ENCODE results near the gene HOPX. TPM values are rescaled to one million over a fixed set of nuclear protein-coding genes. Genes with fewer than 3 reads are reported as not detected.

HOPX gene
- total RNA-seq, 3 donors from 2014 or later: 27.3 to 121 (median 95.5) TPM

GRCh38 chr4:56655209-56655626 lies 25.9 kb downstream of the HOPX start:
- Mint-ChIP-seq H3K9me3 (no peaks in the 10 kb centered on the region), H3K4me3 (peak overlapping the region; percentile 93), H3K27me3 (ENCODE audit: low read depth) (peaks cover 34% of the 10 kb centered on the region), H3K4me1 (ENCODE audit: low read depth) (peaks cover 68% of the 10 kb centered on the region), H3K36me3 (ENCODE audit: insufficient read depth) (peaks cover 6% of the 10 kb centered on the region)
- DNase-seq (peak; percentile 9), ATAC-seq (peak in 1 of 2 donors; percentile 12)

GRCh38 chr4:56654238-56654632 lies 26.9 kb downstream of the HOPX start:
- H3K27me3 Mint-ChIP-seq (ENCODE audit: low read depth): peaks cover 31% of the 10 kb centered on the region
- peaks cover 78% of the 10 kb centered on the region for H3K4me1 Mint-ChIP-seq (ENCODE audit: low read depth)
- H3K4me3 Mint-ChIP-seq: peak overlapping the region; percentile 93
- H3K9me3 Mint-ChIP-seq: no peaks in the 10 kb centered on the region
- no peak for ATAC-seq
- H3K36me3 Mint-ChIP-seq (ENCODE audit: insufficient read depth): peaks cover 9% of the 10 kb centered on the region
- no peak for DNase-seq

GRCh38 chr4:56653461-56654237 lies 27.4 kb downstream of the HOPX start:
- H3K4me1 Mint-ChIP-seq (ENCODE audit: low read depth): peaks cover 84% of the 10 kb centered on the region
- peak in 1 of 2 donors; percentile 11 for ATAC-seq
- peaks cover 12% of the 10 kb centered on the region for H3K36me3 Mint-ChIP-seq (ENCODE audit: insufficient read depth)
- no peak for DNase-seq
- H3K4me3 Mint-ChIP-seq: peak overlapping the region; percentile 93
- peaks cover 4% of the 10 kb centered on the region for H3K9me3 Mint-ChIP-seq
- H3K27me3 Mint-ChIP-seq (ENCODE audit: low read depth): peaks cover 28% of the 10 kb centered on the region

- Mint-ChIP-seq H3K27me3 (ENCODE audit: low read depth) (peaks cover 15% of the 10 kb centered on the region), H3K9me3 (peaks cover 4% of the 10 kb centered on the region), H3K36me3 (ENCODE audit: insufficient read depth) (peaks cover 18% of the 10 kb centered on the region), H3K4me1 (ENCODE audit: low read depth) (peaks cover 84% of the 10 kb centered on the region), H3K4me3 (peak overlapping the region; percentile 35)
- ATAC-seq (no peak), DNase-seq (no peak)
Measured at GRCh38 chr4:56652196-56652595, 28.9 kb downstream of the HOPX start.

GRCh38 chr4:56651056-56651350 lies 30.1 kb downstream of the HOPX start:
- peaks cover 78% of the 10 kb centered on the region for H3K4me1 Mint-ChIP-seq (ENCODE audit: low read depth)
- ATAC-seq: no peak
- no peak for DNase-seq
- H3K27me3 Mint-ChIP-seq (ENCODE audit: low read depth): peaks cover 8% of the 10 kb centered on the region
- peaks cover 11% of the 10 kb centered on the region for H3K9me3 Mint-ChIP-seq
- H3K4me3 Mint-ChIP-seq: peak overlapping the region; percentile 9
- H3K36me3 Mint-ChIP-seq (ENCODE audit: insufficient read depth): peaks cover 22% of the 10 kb centered on the region

GRCh38 chr4:56650262-56651055 lies 30.6 kb downstream of the HOPX start:
- Mint-ChIP-seq H3K36me3 (ENCODE audit: insufficient read depth) (peaks cover 24% of the 10 kb centered on the region), H3K4me1 (ENCODE audit: low read depth) (peaks cover 80% of the 10 kb centered on the region), H3K4me3 (peak overlapping the region; percentile 32), H3K9me3 (peaks cover 13% of the 10 kb centered on the region), H3K27me3 (ENCODE audit: low read depth) (peaks cover 8% of the 10 kb centered on the region)
- ATAC-seq: peak; percentile 73 to 74
- no peak for DNase-seq

- ATAC-seq (no peak), DNase-seq (no peak)
- H3K9me3 Mint-ChIP-seq: peaks cover 13% of the 10 kb centered on the region
- H3K4me3 Mint-ChIP-seq: peak overlapping the region; percentile 32
- peaks cover 72% of the 10 kb centered on the region for H3K4me1 Mint-ChIP-seq (ENCODE audit: low read depth)
- peaks cover 2% of the 10 kb centered on the region for H3K27me3 Mint-ChIP-seq (ENCODE audit: low read depth)
- peaks cover 24% of the 10 kb centered on the region for H3K36me3 Mint-ChIP-seq (ENCODE audit: insufficient read depth)
Measured at GRCh38 chr4:56649445-56650261, 31.4 kb downstream of the HOPX start.

- DNase-seq: no peak
- Mint-ChIP-seq H3K36me3 (ENCODE audit: insufficient read depth) (peaks cover 19% of the 10 kb centered on the region), H3K4me3 (no peak overlapping the region), H3K27me3 (ENCODE audit: low read depth) (no peaks in the 10 kb centered on the region), H3K9me3 (peaks cover 13% of the 10 kb centered on the region), H3K4me1 (ENCODE audit: low read depth) (peaks cover 64% of the 10 kb centered on the region)
- ATAC-seq: no peak
Measured at GRCh38 chr4:56648824-56649151, 32.3 kb downstream of the HOPX start.

GRCh38 chr4:56648021-56648823 lies 32.9 kb downstream of the HOPX start:
- peaks cover 19% of the 10 kb centered on the region for H3K36me3 Mint-ChIP-seq (ENCODE audit: insufficient read depth)
- H3K4me3 Mint-ChIP-seq: no peak overlapping the region
- peak; percentile 19 to 30 for ATAC-seq
- no peaks in the 10 kb centered on the region for H3K27me3 Mint-ChIP-seq (ENCODE audit: low read depth)
- DNase-seq: no peak
- peaks cover 58% of the 10 kb centered on the region for H3K4me1 Mint-ChIP-seq (ENCODE audit: low read depth)
- H3K9me3 Mint-ChIP-seq: peaks cover 13% of the 10 kb centered on the region

GRCh38 chr4:56646341-56646740 lies 34.8 kb downstream of the HOPX start:
- H3K27me3 Mint-ChIP-seq (ENCODE audit: low read depth): no peaks in the 10 kb centered on the region
- ATAC-seq (no peak), DNase-seq (no peak)
- peaks cover 47% of the 10 kb centered on the region for H3K4me1 Mint-ChIP-seq (ENCODE audit: low read depth)
- peaks cover 13% of the 10 kb centered on the region for H3K9me3 Mint-ChIP-seq
- H3K36me3 Mint-ChIP-seq (ENCODE audit: insufficient read depth): peaks cover 19% of the 10 kb centered on the region
- no peak overlapping the region for H3K4me3 Mint-ChIP-seq

GRCh38 chr4:56643596-56643995 lies 37.5 kb downstream of the HOPX start:
- Mint-ChIP-seq H3K4me3 (no peak overlapping the region), H3K27me3 (ENCODE audit: low read depth) (no peaks in the 10 kb centered on the region), H3K36me3 (ENCODE audit: insufficient read depth) (peaks cover 12% of the 10 kb centered on the region), H3K4me1 (ENCODE audit: low read depth) (peaks cover 35% of the 10 kb centered on the region), H3K9me3 (peaks cover 9% of the 10 kb centered on the region)
- DNase-seq: no peak
- no peak for ATAC-seq

- Mint-ChIP-seq H3K27me3 (ENCODE audit: low read depth) (no peaks in the 10 kb centered on the region), H3K9me3 (peaks cover 8% of the 10 kb centered on the region), H3K36me3 (ENCODE audit: insufficient read depth) (peaks cover 5% of the 10 kb centered on the region), H3K4me1 (ENCODE audit: low read depth) (peaks cover 26% of the 10 kb centered on the region), H3K4me3 (no peak overlapping the region)
- ATAC-seq: peak; percentile 61 to 82
- DNase-seq: no peak
Measured at GRCh38 chr4:56641494-56642051, 39.5 kb downstream of the HOPX start.

- Mint-ChIP-seq H3K4me3 (peak overlapping the region; percentile 69), H3K27me3 (ENCODE audit: low read depth) (no peaks in the 10 kb centered on the region), H3K36me3 (ENCODE audit: insufficient read depth) (peaks cover under 1% of the 10 kb centered on the region), H3K9me3 (peaks cover 1% of the 10 kb centered on the region), H3K4me1 (ENCODE audit: low read depth) (peaks cover 21% of the 10 kb centered on the region)
- no peak for DNase-seq
- ATAC-seq: peak; percentile 39 to 54
Measured at GRCh38 chr4:56640621-56641493, 40.2 kb downstream of the HOPX start.

Measured in activated T-cell treated with anti-CD3 and anti-CD28 coated beads, Interleukin-2, amount 50 U/mL, for 4 hours (primary cell).